Mucosa of descending colon (tissue), 3 donors: ENCODE measurements around the gene DIAPH2. TPM values are rescaled to one million over a fixed set of nuclear protein-coding genes. Genes with fewer than 3 reads are reported as not detected.

ENCODE experiments used
- ATAC-seq: fragments of 200-7000 bp; cut with Tn5 transposase; one replicate; pipeline ENCODE4 v1.9.1; 2020; ENCODE audit warnings: mild to moderate bottlenecking, moderate library complexity
- DNase-seq, 3 donors: peaks; one replicate each; pipeline ENCODE4 v3.0.0-alpha.2; 2020
- H3K36me3 ChIP-seq: fragments of 200-600 bp; one replicate; pipeline ENCODE4 v1.8.0; 2021; ENCODE audit warnings: low read depth, mild to moderate bottlenecking
- H3K4me1 ChIP-seq: fragments of 200-600 bp; one replicate; pipeline ENCODE4 v1.8.0; 2021; ENCODE audit warnings: low read depth, mild to moderate bottlenecking
- H3K4me3 ChIP-seq: fragments of 200-600 bp; one replicate; pipeline ENCODE4 v1.8.0; 2021; ENCODE audit warnings: mild to moderate bottlenecking
- H3K9me3 ChIP-seq: fragments of 200-600 bp; one replicate; pipeline ENCODE4 v1.8.0; 2021; ENCODE audit warnings: mild to moderate bottlenecking
- intact Hi-C, 2 donors: fragments of 100-400 bp; cut with DNase I in 1 of 2; cut with micrococcal nuclease in 1 of 2; formaldehyde crosslinking; loops; one replicate each; pipeline versions ENCODE4 v1.11.0 to v1.11.1; 2022; cut with DNase I, micrococcal nuclease
- total RNA-seq, 3 donors: library from RNA; stranded (reverse); fragmentation: NEBNext Ultra II Directional in 2 of 3; extraction: Animal tissue kit (Norgen Biotek cat#: 25700) in 2 of 3; gene quantifications; one replicate each; pipeline versions ENCODE4 v1.2.1 to v1.2.4, GENCODE V29; 2021 to 2023
- TF ChIP-seq, protein P1 (sequence below): fragments of 200-600 bp; IDR thresholded peaks from one replicate; pipeline ENCODE4 v1.8.0; 2022; ENCODE audit warnings: antibody characterized with exemption, mild to moderate bottlenecking
- donor health status: DM: no; HTN: no; CAD: no; lungs with moderate emphysema.
- donor health status: DM: no; HTN: no; CAD: no.
- donor health status: DM: no; HTN: yes; CAD: no.

Gene DIAPH2
- total RNA-seq, 3 donors from 2014 or later, result 26.7 to 40.2 (median 29.6) TPM

DNA sequence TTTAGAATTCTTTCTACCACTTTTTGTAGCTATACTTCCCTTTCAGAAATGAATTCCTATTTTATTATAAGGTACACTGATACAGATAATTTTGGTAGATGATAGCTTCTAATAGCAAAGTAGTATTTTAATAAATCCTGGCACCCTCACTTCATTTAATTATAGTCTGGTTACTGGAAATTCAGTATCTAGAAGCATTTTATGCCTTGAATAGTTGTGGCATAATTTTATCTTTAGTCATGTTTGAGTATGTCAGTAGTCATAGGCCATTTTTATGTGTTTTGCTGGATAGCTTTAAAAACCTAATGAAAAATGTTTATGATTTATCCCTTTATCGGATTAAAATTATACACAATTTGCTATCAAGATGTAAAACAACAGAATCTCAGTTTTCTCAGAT lies 92.3 kb downstream of the DIAPH2 start:
- Histone ChIP-seq H3K36me3 (no peaks in the 10 kb centered on the region), H3K4me1 (no peaks in the 10 kb centered on the region), H3K4me3 (no peak overlapping the region), H3K9me3 (no peaks in the 10 kb centered on the region)
- no peak for ATAC-seq
- no peak for DNase-seq
- intact Hi-C loops, result no loop called here
- TF ChIP-seq, protein P1, sequence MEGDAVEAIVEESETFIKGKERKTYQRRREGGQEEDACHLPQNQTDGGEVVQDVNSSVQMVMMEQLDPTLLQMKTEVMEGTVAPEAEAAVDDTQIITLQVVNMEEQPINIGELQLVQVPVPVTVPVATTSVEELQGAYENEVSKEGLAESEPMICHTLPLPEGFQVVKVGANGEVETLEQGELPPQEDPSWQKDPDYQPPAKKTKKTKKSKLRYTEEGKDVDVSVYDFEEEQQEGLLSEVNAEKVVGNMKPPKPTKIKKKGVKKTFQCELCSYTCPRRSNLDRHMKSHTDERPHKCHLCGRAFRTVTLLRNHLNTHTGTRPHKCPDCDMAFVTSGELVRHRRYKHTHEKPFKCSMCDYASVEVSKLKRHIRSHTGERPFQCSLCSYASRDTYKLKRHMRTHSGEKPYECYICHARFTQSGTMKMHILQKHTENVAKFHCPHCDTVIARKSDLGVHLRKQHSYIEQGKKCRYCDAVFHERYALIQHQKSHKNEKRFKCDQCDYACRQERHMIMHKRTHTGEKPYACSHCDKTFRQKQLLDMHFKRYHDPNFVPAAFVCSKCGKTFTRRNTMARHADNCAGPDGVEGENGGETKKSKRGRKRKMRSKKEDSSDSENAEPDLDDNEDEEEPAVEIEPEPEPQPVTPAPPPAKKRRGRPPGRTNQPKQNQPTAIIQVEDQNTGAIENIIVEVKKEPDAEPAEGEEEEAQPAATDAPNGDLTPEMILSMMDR, result no peak

DNA sequence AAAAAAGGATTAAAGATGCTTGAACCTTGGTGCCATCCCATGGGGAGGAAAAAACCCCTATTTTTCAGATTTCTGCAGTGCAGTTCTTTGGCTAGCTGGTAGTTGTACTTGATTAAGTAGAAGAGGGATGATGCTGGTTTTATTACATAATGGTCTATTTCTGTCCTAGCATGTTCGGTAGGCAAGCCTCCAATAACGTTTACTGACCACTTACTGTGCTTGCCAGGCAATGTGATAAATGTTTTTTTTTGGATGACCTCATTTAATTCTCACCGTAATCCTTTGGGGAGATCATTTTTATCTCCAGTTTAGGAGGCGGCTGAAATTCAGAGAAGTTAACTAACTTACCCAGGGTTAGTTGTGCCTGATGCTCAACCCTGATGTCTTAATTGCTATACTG lies 106.9 kb downstream of the DIAPH2 start:
- ATAC-seq, result peak; percentile 37
- no peak for DNase-seq
- H3K36me3 ChIP-seq, result no peaks in the 10 kb centered on the region

DNA sequence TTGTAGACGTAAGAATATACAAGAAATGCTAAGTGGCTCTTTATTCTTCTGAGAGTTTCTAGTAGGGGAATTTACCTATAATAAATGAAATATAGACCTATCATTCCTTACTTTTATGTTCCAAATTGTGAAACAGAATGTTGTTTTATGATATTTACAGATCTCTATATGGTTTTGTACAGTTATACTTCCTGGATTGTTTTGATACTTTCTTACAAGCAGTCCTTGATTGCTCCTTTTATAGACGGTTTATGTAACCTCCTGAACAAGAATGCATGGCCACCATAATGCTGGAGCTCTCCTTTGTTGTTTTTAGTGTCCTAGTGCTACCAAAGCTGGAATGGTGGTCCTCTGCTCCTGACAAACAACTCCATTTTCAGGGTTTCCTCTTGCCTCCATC lies 107.4 kb downstream of the DIAPH2 start:
- no peak overlapping the region for H3K4me3 ChIP-seq
- no peaks in the 10 kb centered on the region for H3K36me3 ChIP-seq
- no peaks in the 10 kb centered on the region for H3K9me3 ChIP-seq
- no peaks in the 10 kb centered on the region for H3K4me1 ChIP-seq
- DNase-seq, result peak in 1 of 3 donors; percentile 6
- TF ChIP-seq, protein P1, result no peak
- intact Hi-C loops, result no loop called here
- peak; percentile 90 for ATAC-seq

More for the DNA sequence above, 106.9 kb downstream of the DIAPH2 start:
- Histone ChIP-seq H3K4me1 (no peaks in the 10 kb centered on the region), H3K4me3 (no peak overlapping the region), H3K9me3 (no peaks in the 10 kb centered on the region)
- intact Hi-C loops, result no loop called here
- TF ChIP-seq, protein P1, result no peak

DNA sequence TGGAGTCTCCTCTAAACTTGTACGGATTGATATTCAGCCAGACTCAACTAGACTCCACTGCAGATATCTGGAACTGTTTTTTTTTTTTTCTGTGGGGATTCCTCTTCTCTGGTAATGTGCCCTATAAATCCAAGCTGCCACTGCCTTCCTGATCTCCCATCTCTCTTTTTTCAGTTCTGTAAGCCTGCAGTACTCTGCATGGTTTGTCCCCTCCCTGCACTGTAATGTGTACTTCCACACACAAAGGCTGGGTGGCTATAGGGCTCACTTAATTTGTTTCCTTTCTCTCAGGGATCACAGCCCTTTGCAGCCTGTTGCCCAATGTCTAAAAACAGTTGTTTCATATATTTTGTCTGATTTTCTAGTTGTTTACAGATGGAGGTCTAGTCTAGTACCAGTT lies 114.3 kb downstream of the DIAPH2 start:
- TF ChIP-seq, protein P1, result no peak

DNA sequence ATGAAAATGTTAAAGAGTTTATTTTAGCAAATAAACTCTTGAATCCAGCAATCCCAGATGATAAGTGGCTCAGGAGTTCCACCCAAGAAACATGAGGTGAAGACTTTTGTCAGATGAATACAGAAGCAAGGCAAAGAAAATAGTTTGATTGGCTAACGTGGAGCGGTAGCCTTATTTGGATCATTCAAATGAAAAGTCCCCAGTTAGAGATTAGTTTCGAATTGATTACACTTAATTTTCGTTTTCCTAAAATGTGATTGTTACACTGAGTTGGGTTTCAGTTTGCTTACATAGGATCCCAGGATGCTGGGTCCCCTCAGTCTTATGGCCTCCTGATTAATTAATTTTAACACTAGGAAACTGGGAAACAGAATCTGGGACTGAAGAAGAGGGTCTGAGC lies 122.7 kb downstream of the DIAPH2 start:
- intact Hi-C loops, result no loop called here
- no peak overlapping the region for H3K4me3 ChIP-seq
- TF ChIP-seq, protein P1, result no peak
- DNase-seq (no peak), ATAC-seq (no peak)
- H3K4me1 ChIP-seq, result no peaks in the 10 kb centered on the region
- no peaks in the 10 kb centered on the region for H3K9me3 ChIP-seq
- no peaks in the 10 kb centered on the region for H3K36me3 ChIP-seq

More for the DNA sequence above, 114.3 kb downstream of the DIAPH2 start:
- Histone ChIP-seq H3K4me1 (no peaks in the 10 kb centered on the region), H3K36me3 (no peaks in the 10 kb centered on the region), H3K4me3 (no peak overlapping the region), H3K9me3 (no peaks in the 10 kb centered on the region)
- DNase-seq (no peak), ATAC-seq (no peak)
- intact Hi-C loops, result no loop called here

DNA sequence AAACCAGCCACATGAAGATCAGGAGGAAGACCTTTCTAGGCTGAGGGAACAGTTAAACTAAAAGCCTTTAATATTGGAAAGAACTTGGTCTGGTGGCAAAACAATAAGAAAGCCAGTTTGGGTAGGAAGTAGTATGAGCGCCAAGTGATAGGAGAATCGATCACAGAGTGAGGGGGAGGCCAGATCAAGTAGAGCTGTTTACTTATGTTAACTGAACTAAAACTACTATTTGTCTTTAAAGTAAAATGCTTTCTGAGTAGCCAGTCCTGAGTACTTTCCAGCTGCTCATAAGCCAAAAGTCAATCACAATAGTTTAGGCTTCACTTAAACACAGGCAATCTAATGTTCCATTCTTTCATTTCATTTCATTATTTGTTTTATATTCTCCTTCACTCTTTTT lies 136.3 kb downstream of the DIAPH2 start:
- no peaks in the 10 kb centered on the region for H3K9me3 ChIP-seq
- ATAC-seq (no peak), DNase-seq (no peak)
- intact Hi-C loops, result no loop called here
- no peaks in the 10 kb centered on the region for H3K4me1 ChIP-seq
- H3K4me3 ChIP-seq, result no peak overlapping the region
- H3K36me3 ChIP-seq, result no peaks in the 10 kb centered on the region
- TF ChIP-seq, protein P1, result no peak
